GM19438 (cell line): ENCODE results near the gene MDH2.
"Not testable (repeated sequence)": the region's sequence is repeated elsewhere in the genome, so short reads cannot be mapped to it uniquely, and the experiment has no call there.

Experiments used
- ATAC-seq: cut with Tn5 transposase; IDR thresholded peaks from one replicate; pipeline ENCODE4 v1.9.1; 2021; ENCODE audit warnings: low read depth; ENCODE audit not compliant: unreplicated experiment

MDH2 gene

GRCh38 chr7:76047811-76048667 lies at the start of gene MDH2, which contains the start of gene STYXL1:
MDH2 (plus strand) TSS chr7:76048106; CDS start chr7:76048161, 55 bp downstream.
STYXL1 (minus strand) TSS chr7:76048000; CDS start chr7:76030523, 17,477 bp downstream.
- ATAC-seq, result peak; percentile 97

GRCh38 chr7:76000566-76000965 lies 47.3 kb upstream of the MDH2 start:
- ATAC-seq, result no peak

GRCh38 chr7:76002139-76002538 lies 45.8 kb upstream of the MDH2 start:
- no peak for ATAC-seq

- no peak for ATAC-seq
These were observed 45.1 kb upstream of the MDH2 start for GRCh38 chr7:76002822-76003221.

GRCh38 chr7:76003351-76003750 lies 44.6 kb upstream of the MDH2 start:
- ATAC-seq, result no peak

- not testable (repeated sequence) for ATAC-seq
These were observed 42.9 kb upstream of the MDH2 start for GRCh38 chr7:76005004-76005403.

- no peak for ATAC-seq
These were observed 39.7 kb upstream of the MDH2 start for GRCh38 chr7:76008156-76008687.

- no peak for ATAC-seq
These were observed 38.0 kb upstream of the MDH2 start for GRCh38 chr7:76009672-76010600.

GRCh38 chr7:76011442-76011861 lies 36.5 kb upstream of the MDH2 start:
- ATAC-seq, result no peak

- ATAC-seq, result no peak
These were observed 31.5 kb upstream of the MDH2 start for GRCh38 chr7:76016191-76016947.

GRCh38 chr7:76018520-76018919 lies 29.4 kb upstream of the MDH2 start:
- not testable (repeated sequence) for ATAC-seq

GRCh38 chr7:76020031-76020714 lies 27.7 kb upstream of the MDH2 start:
- ATAC-seq, result no peak

GRCh38 chr7:76022026-76022780 lies 25.7 kb upstream of the MDH2 start:
- ATAC-seq, result no peak

- no peak for ATAC-seq
These were observed 24.9 kb upstream of the MDH2 start for GRCh38 chr7:76023002-76023401.

GRCh38 chr7:76029682-76030081 lies 18.2 kb upstream of the MDH2 start:
- not testable (repeated sequence) for ATAC-seq

GRCh38 chr7:76031964-76032363 lies 15.9 kb upstream of the MDH2 start:
- ATAC-seq, result no peak

- no peak for ATAC-seq
These were observed 10.6 kb upstream of the MDH2 start for GRCh38 chr7:76037310-76037709.

- ATAC-seq, result no peak
These were observed 7.8 kb upstream of the MDH2 start for GRCh38 chr7:76040126-76040525.

- no peak for ATAC-seq
These were observed 3.5 kb upstream of the MDH2 start for GRCh38 chr7:76044375-76044865.
